ENCODE measurements around the gene DUXB. TPM values are rescaled to one million over a fixed set of nuclear protein-coding genes. Genes with fewer than 3 reads are reported as not detected.
A peak's percentile ranks its signal among the peaks of the same experiment; 100 is the strongest.

The DUXB gene
- total RNA-seq, 3 donors from 2014 or later (not counting 1 experiment from before 2014, with no cell fraction given): not detected

DNA sequence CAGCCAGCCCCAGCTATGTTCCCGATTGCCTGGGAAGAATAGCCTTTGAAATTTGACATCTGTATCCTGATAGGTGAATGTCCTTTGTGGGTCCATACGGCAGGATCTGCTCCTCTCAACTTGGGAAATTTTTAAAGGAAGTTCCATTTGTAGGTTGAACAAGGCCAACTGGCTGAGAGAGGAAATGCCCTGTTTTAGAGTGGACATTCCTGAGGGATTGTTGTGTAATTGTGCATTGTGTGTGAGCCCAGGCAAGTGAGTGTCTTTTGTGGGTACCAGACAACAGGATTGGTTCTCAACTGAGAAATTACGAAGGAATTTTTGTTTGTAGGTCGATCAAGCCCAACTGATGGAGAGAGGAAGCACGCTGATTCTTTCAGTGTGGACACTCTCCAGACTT is 21.9 kb downstream of the DUXB start:
- Mint-ChIP-seq H3K4me3 (no peak overlapping the region), H3K9me3 (no peaks in the 10 kb centered on the region), H3K27ac (no peak overlapping the region), H3K27me3 (ENCODE audit: low read depth in 2 of 2) (no peaks in the 10 kb centered on the region), H3K4me1 (no peaks in the 10 kb centered on the region), H3K36me3 (no peaks in the 10 kb centered on the region)
- intact Hi-C loops (cut with micrococcal nuclease): no loop called here
- H3K27ac ChIP-seq (ENCODE audit: low read length): no peak overlapping the region
- no peaks in the 10 kb centered on the region for H3K36me3 ChIP-seq (ENCODE audit: control insufficient read depth, insufficient read depth, low read length)
- WGBS (ENCODE audit: insufficient coverage): 80% methylated on average over 5 of the region's 5 CpGs
- no peaks in the 10 kb centered on the region for H3K27me3 ChIP-seq (ENCODE audit: control insufficient read depth, insufficient read depth, low read length)
- TF ChIP-seq, protein P1, sequence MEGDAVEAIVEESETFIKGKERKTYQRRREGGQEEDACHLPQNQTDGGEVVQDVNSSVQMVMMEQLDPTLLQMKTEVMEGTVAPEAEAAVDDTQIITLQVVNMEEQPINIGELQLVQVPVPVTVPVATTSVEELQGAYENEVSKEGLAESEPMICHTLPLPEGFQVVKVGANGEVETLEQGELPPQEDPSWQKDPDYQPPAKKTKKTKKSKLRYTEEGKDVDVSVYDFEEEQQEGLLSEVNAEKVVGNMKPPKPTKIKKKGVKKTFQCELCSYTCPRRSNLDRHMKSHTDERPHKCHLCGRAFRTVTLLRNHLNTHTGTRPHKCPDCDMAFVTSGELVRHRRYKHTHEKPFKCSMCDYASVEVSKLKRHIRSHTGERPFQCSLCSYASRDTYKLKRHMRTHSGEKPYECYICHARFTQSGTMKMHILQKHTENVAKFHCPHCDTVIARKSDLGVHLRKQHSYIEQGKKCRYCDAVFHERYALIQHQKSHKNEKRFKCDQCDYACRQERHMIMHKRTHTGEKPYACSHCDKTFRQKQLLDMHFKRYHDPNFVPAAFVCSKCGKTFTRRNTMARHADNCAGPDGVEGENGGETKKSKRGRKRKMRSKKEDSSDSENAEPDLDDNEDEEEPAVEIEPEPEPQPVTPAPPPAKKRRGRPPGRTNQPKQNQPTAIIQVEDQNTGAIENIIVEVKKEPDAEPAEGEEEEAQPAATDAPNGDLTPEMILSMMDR (IDR thresholded peaks at IDR 0.05): no peak
- DNase-seq (no peak), ATAC-seq (no peak)
- H3K4me3 ChIP-seq (ENCODE audit: low read length): no peak overlapping the region
- H3K9me3 ChIP-seq (ENCODE audit: control insufficient read depth, insufficient read depth, low read length): no peaks in the 10 kb centered on the region
- no peaks in the 10 kb centered on the region for H3K4me1 ChIP-seq (ENCODE audit: control insufficient read depth, insufficient read depth, low read length)

DNA sequence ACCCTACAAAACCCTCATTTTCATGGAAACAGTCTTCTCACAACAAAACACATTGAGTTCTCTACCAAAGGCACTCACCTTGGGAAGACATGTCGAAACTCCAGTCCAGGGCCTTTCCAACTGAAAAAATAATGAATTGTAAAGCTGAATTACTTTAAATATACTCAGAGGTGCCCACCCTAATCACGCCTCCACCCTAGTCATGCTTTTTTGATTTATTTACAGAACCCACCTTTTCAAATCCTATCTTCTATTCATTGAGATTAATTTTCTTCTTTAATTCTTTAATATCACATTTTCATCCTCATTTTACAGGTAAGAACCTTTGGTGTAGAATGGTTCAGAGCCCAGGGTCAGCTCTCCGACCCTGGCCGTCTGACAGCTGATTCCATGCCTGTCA is 24.4 kb downstream of the DUXB start, which contains the start of gene CPHXL2:
Gene CPHXL2 (minus strand): TSS at position 101 of the 400 bp plus-strand sequence. CDS start 10 bp downstream, at position 91.
- Mint-ChIP-seq H3K36me3 (no peaks in the 10 kb centered on the region), H3K9me3 (no peaks in the 10 kb centered on the region), H3K27ac (no peak within 1 kb of the TSS), H3K4me1 (no peaks in the 10 kb centered on the region), H3K4me3 (no peak within 1 kb of the TSS), H3K27me3 (ENCODE audit: low read depth in 2 of 2) (no peaks in the 10 kb centered on the region)
- intact Hi-C loops (cut with micrococcal nuclease): no loop called here
- no peak within 1 kb of the TSS for H3K4me3 ChIP-seq (ENCODE audit: low read length)
- TF ChIP-seq, protein P1 (IDR thresholded peaks at IDR 0.05): no peak
- no peak within 1 kb of the TSS for H3K27ac ChIP-seq (ENCODE audit: low read length)
- H3K9me3 ChIP-seq (ENCODE audit: control insufficient read depth, insufficient read depth, low read length): no peaks in the 10 kb centered on the region
- no peak for DNase-seq
- no peaks in the 10 kb centered on the region for H3K36me3 ChIP-seq (ENCODE audit: control insufficient read depth, insufficient read depth, low read length)
- H3K27me3 ChIP-seq (ENCODE audit: control insufficient read depth, insufficient read depth, low read length): no peaks in the 10 kb centered on the region
- 98% methylated on average over 3 of the region's 4 CpGs for WGBS (ENCODE audit: insufficient coverage)
- ATAC-seq: no peak
- H3K4me1 ChIP-seq (ENCODE audit: control insufficient read depth, insufficient read depth, low read length): no peaks in the 10 kb centered on the region

DNA sequence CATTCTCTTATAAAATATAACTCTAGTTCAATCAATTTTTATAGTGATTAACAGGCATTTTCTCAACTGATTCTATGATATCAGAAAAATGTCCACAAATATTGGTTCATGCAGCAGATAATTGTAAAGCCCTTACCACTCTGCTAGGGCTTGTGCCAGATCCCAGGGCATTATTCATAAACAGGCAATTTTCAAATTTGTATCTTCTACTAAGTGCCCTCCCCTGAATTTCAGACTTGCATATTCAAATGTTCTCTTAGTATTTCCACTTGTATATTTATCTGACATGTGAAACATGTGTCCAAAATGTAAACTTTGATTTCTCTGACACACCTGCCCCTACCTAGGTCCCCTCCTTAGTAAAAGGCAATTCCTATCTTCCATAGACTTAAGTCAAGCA is 33.8 kb downstream of the DUXB start:
- no peaks in the 10 kb centered on the region for H3K36me3 Mint-ChIP-seq
- H3K4me1 Mint-ChIP-seq: no peaks in the 10 kb centered on the region
- H3K27me3 ChIP-seq (ENCODE audit: control insufficient read depth, insufficient read depth, low read length): no peaks in the 10 kb centered on the region
- no peak for DNase-seq
- TF ChIP-seq, protein P1 (IDR thresholded peaks at IDR 0.05): no peak
- no peak overlapping the region for H3K4me3 ChIP-seq (ENCODE audit: low read length)
- no peaks in the 10 kb centered on the region for H3K27me3 Mint-ChIP-seq (ENCODE audit: low read depth in 2 of 2)
- no peaks in the 10 kb centered on the region for H3K9me3 ChIP-seq (ENCODE audit: control insufficient read depth, insufficient read depth, low read length)
- intact Hi-C loops (cut with micrococcal nuclease): no loop called here
- ATAC-seq: no peak
- no peak overlapping the region for H3K27ac ChIP-seq (ENCODE audit: low read length)
- no peaks in the 10 kb centered on the region for H3K4me1 ChIP-seq (ENCODE audit: control insufficient read depth, insufficient read depth, low read length)
- no peak overlapping the region for H3K4me3 Mint-ChIP-seq
- no peaks in the 10 kb centered on the region for H3K36me3 ChIP-seq (ENCODE audit: control insufficient read depth, insufficient read depth, low read length)
- H3K9me3 Mint-ChIP-seq: no peaks in the 10 kb centered on the region
- H3K27ac Mint-ChIP-seq: no peak overlapping the region

DNA sequence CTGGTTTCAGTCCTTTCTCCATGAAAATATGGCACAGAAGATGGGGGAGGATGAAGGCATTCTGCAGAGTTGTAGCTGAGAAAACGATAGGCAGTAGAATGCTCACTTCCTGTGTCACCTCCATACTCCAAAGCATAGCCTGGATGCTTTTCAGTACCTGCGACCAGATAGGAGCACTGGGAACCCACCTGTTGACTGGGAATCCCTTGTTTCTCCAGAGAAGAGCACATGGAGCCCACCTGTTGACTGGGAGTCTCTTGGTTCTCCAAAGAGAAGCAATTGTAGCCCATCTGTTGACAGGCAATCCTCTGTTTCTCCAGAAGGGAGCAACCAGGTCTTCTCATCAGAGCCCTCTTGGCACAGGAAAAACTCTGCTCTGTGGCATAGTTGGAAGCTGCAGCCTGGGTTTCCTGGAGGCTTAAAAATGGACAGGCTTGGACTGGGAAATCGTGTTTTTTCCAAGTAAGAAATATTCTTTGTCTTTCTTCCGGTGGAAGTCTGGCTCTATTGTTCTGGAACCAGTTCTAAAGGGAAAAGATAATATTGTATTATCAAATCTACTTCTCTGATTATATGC is 40.4 kb downstream of the DUXB start:
- Mint-ChIP-seq H3K4me1 (peaks cover 18 to 25% of the 10 kb centered on the region in 2 donors), H3K4me3 (no peak overlapping the region), H3K9me3 (no peaks in the 10 kb centered on the region), H3K27me3 (ENCODE audit: low read depth in 2 of 2) (no peaks in the 10 kb centered on the region), H3K36me3 (peaks cover 17% of the 10 kb centered on the region), H3K27ac (peak overlapping the region; percentile 31 to 73)
- Histone ChIP-seq H3K4me1 (ENCODE audit: control insufficient read depth, insufficient read depth, low read length) (no peaks in the 10 kb centered on the region), H3K27me3 (ENCODE audit: control insufficient read depth, insufficient read depth, low read length) (no peaks in the 10 kb centered on the region), H3K27ac (ENCODE audit: low read length) (no peak overlapping the region), H3K36me3 (ENCODE audit: control insufficient read depth, insufficient read depth, low read length) (peaks cover 41% of the 10 kb centered on the region), H3K4me3 (ENCODE audit: low read length) (no peak overlapping the region), H3K9me3 (ENCODE audit: control insufficient read depth, insufficient read depth, low read length) (no peaks in the 10 kb centered on the region)
- no peak for ATAC-seq
- TF ChIP-seq, protein P1 (IDR thresholded peaks at IDR 0.05): no peak
- 81% methylated on average over 3 of the region's 4 CpGs for WGBS (ENCODE audit: insufficient coverage)
- intact Hi-C loops (cut with micrococcal nuclease): no loop called here
- DNase-seq: no peak

All from natural killer cell (primary cell).